ENCODE data around the gene F11.
"Not testable (repeated sequence)": the region's sequence is repeated elsewhere in the genome, so short reads cannot be mapped to it uniquely, and the experiment has no call there.

Gene F11

GRCh38 chr4:186260117-186260503, 5.9 kb upstream of the F11 start:
- no peaks in the 10 kb centered on the region for H3K9me3 ChIP-seq (ENCODE audit: insufficient read depth, low read length)
- H4K20me1 ChIP-seq (ENCODE audit: low read depth, low read length) = no peaks in the 10 kb centered on the region
- H3F3A ChIP-seq (ENCODE audit: insufficient read depth) = no peaks in the 10 kb centered on the region
- H2AFZ ChIP-seq (ENCODE audit: low read depth, low read length, severe bottlenecking) = no peak overlapping the region
- no peak for TF ChIP-seq CTCF (IDR thresholded peaks at IDR 0.05; ENCODE audit: insufficient read depth, low read length, poor library complexity, severe bottlenecking)
- TF ChIP-seq EZH2phosphoT487 (conservative IDR thresholded peaks at IDR 0.05; ENCODE audit: low read length) = no peak
- no peaks in the 10 kb centered on the region for H3K9me2 ChIP-seq (replicated peaks; ENCODE audit: insufficient read depth, low read length)
- H3K79me2 ChIP-seq (ENCODE audit: insufficient read depth, low read length) = no peaks in the 10 kb centered on the region
- no peak overlapping the region for H3K27ac ChIP-seq (ENCODE audit: low read depth, low read length)
- no peak overlapping the region for H3K9ac ChIP-seq (ENCODE audit: low read length)
- no peaks in the 10 kb centered on the region for H3K36me3 ChIP-seq (ENCODE audit: low read length)
- H3K4me3 ChIP-seq (ENCODE audit: insufficient read depth, low read length, poor library complexity, severe bottlenecking) = no peak overlapping the region
- H3K27me3 ChIP-seq (ENCODE audit: low read length) = no peaks in the 10 kb centered on the region
- no peak overlapping the region for H3K4me2 ChIP-seq (ENCODE audit: low read depth, low read length, poor library complexity, severe bottlenecking)

GRCh38 chr4:186260504-186261448, 5.2 kb upstream of the F11 start:
- no peak overlapping the region for H2AFZ ChIP-seq (ENCODE audit: low read depth, low read length, severe bottlenecking)
- no peaks in the 10 kb centered on the region for H3K36me3 ChIP-seq (ENCODE audit: low read length)
- no peaks in the 10 kb centered on the region for H4K20me1 ChIP-seq (ENCODE audit: low read depth, low read length)
- no peak for TF ChIP-seq EZH2phosphoT487 (conservative IDR thresholded peaks at IDR 0.05; ENCODE audit: low read length)
- no peak for TF ChIP-seq CTCF (IDR thresholded peaks at IDR 0.05; ENCODE audit: insufficient read depth, low read length, poor library complexity, severe bottlenecking)
- H3F3A ChIP-seq (ENCODE audit: insufficient read depth) = no peaks in the 10 kb centered on the region
- H3K9ac ChIP-seq (ENCODE audit: low read length) = no peak overlapping the region
- H3K27ac ChIP-seq (ENCODE audit: low read depth, low read length) = no peak overlapping the region
- no peak overlapping the region for H3K4me3 ChIP-seq (ENCODE audit: insufficient read depth, low read length, poor library complexity, severe bottlenecking)
- no peaks in the 10 kb centered on the region for H3K79me2 ChIP-seq (ENCODE audit: insufficient read depth, low read length)
- no peaks in the 10 kb centered on the region for H3K27me3 ChIP-seq (ENCODE audit: low read length)
- H3K9me3 ChIP-seq (ENCODE audit: insufficient read depth, low read length) = no peaks in the 10 kb centered on the region
- H3K9me2 ChIP-seq (replicated peaks; ENCODE audit: insufficient read depth, low read length) = no peaks in the 10 kb centered on the region
- no peak overlapping the region for H3K4me2 ChIP-seq (ENCODE audit: low read depth, low read length, poor library complexity, severe bottlenecking)

DNA sequence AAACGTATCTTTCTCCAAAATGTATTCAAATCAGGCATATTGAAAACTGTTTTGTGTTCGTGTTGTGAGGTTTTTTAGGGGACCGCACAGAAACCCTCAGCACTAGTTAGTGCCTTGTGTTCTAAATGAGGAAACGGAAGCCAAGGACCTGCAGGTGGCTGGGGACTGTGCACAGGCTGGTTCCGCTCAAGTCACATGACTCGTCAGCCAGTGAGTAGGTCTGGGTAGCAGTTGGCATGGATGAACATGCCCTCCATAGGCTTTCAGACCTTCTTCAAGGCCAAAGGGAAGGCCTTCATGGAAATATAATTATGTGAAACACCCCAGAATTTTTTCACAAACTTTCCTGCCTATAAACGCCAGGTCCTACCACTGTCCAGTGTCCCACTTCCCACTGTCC, 1.3 kb upstream of the F11 start:
- H3K36me3 ChIP-seq (ENCODE audit: low read length) = no peaks in the 10 kb centered on the region
- H3K9me2 ChIP-seq (replicated peaks; ENCODE audit: insufficient read depth, low read length) = no peaks in the 10 kb centered on the region
- peak overlapping the region; percentile 23 for H3K4me2 ChIP-seq (ENCODE audit: low read depth, low read length, poor library complexity, severe bottlenecking)
- H3K79me2 ChIP-seq (ENCODE audit: insufficient read depth, low read length) = no peaks in the 10 kb centered on the region
- H4K20me1 ChIP-seq (ENCODE audit: low read depth, low read length) = no peaks in the 10 kb centered on the region
- H3K27me3 ChIP-seq (ENCODE audit: low read length) = no peaks in the 10 kb centered on the region
- H2AFZ ChIP-seq (ENCODE audit: low read depth, low read length, severe bottlenecking) = peak overlapping the region; percentile 28
- no peaks in the 10 kb centered on the region for H3K9me3 ChIP-seq (ENCODE audit: insufficient read depth, low read length)
- no peak overlapping the region for H3K4me3 ChIP-seq (ENCODE audit: insufficient read depth, low read length, poor library complexity, severe bottlenecking)
- H3F3A ChIP-seq (ENCODE audit: insufficient read depth) = no peaks in the 10 kb centered on the region
- TF ChIP-seq EZH2phosphoT487 (conservative IDR thresholded peaks at IDR 0.05; ENCODE audit: low read length) (no peak), CTCF (IDR thresholded peaks at IDR 0.05; ENCODE audit: insufficient read depth, low read length, poor library complexity, severe bottlenecking) (no peak)
- H3K27ac ChIP-seq (ENCODE audit: low read depth, low read length) = no peak overlapping the region
- no peak overlapping the region for H3K9ac ChIP-seq (ENCODE audit: low read length)

DNA sequence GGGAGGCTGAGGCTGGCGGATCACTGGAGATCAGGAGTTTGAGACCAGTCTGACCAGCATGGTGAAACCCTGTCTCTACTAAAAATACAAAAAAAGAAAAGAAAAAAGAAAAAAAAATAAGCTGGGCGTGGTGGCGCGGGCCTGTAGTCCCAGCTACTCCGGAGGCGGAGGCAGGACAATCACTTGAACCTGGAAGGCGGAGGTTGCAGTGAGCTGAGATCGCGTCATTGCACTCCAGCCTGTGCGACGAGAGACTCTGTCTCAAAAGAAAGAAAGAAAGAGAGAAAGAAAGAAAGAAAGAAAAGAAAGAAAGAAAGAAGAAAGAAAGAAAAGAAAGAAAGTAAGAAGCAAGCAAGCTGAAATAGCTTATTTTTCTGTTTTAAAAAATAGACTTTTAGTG, 739 bp upstream of the F11 start:
- H3F3A ChIP-seq (ENCODE audit: insufficient read depth); H3K27me3 ChIP-seq (ENCODE audit: low read length); H2AFZ ChIP-seq (ENCODE audit: low read depth, low read length, severe bottlenecking); H4K20me1 ChIP-seq (ENCODE audit: low read depth, low read length); H3K9me3 ChIP-seq (ENCODE audit: insufficient read depth, low read length); H3K79me2 ChIP-seq (ENCODE audit: insufficient read depth, low read length); H3K27ac ChIP-seq (ENCODE audit: low read depth, low read length); H3K4me2 ChIP-seq (ENCODE audit: low read depth, low read length, poor library complexity, severe bottlenecking); H3K36me3 ChIP-seq (ENCODE audit: low read length); H3K9ac ChIP-seq (ENCODE audit: low read length); H3K4me3 ChIP-seq (ENCODE audit: insufficient read depth, low read length, poor library complexity, severe bottlenecking); H3K9me2 ChIP-seq (replicated peaks; ENCODE audit: insufficient read depth, low read length): not testable (repeated sequence)
